ENCODE measurements around the gene PLLP. TPM values are rescaled to one million over a fixed set of nuclear protein-coding genes. Genes with fewer than 3 reads are reported as not detected.
A peak's percentile ranks its signal among the peaks of the same experiment; 100 is the strongest.

Gene PLLP
- total and polyA plus RNA-seq, 9 of the 15 experiments (the other 6 are each of a cell fraction or from before 2014, with no cell fraction given) = 0.09 to 0.96 (median 0.27) TPM

DNA sequence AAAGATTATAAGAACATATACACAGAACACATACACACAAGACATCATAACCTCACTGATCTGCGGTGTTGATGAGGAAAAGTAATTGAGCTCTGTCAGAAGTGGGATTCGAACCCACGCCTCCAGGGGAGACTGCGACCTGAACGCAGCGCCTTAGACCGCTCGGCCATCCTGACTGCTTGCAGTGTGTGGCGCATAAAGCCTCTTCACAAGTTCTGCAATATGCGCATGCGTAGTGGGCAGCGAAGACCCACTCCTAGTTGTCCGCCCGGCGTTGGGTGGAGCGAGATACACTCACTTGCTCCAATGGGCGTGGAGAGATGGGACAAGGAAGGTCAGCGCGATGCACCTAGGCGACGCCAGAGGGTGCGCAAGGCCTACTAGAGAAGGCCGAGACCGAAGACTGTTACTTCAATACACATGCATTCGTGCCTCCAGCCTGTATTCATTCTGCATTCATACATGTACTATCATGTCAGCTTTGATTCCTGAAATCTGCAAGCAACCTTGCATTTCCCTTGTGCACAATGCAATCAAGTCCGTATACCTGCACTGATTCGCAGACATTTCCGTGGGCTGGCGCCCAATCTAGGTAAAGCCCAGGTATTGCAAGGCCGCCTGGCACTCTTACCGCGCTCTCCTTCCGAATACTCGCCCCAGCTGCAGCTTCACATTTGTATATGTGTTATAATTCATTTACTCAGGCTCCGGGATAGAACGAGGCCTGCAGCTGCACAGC lies 16.1 kb upstream of the PLLP start (continued):
- TF ChIP-seq, protein P1, sequence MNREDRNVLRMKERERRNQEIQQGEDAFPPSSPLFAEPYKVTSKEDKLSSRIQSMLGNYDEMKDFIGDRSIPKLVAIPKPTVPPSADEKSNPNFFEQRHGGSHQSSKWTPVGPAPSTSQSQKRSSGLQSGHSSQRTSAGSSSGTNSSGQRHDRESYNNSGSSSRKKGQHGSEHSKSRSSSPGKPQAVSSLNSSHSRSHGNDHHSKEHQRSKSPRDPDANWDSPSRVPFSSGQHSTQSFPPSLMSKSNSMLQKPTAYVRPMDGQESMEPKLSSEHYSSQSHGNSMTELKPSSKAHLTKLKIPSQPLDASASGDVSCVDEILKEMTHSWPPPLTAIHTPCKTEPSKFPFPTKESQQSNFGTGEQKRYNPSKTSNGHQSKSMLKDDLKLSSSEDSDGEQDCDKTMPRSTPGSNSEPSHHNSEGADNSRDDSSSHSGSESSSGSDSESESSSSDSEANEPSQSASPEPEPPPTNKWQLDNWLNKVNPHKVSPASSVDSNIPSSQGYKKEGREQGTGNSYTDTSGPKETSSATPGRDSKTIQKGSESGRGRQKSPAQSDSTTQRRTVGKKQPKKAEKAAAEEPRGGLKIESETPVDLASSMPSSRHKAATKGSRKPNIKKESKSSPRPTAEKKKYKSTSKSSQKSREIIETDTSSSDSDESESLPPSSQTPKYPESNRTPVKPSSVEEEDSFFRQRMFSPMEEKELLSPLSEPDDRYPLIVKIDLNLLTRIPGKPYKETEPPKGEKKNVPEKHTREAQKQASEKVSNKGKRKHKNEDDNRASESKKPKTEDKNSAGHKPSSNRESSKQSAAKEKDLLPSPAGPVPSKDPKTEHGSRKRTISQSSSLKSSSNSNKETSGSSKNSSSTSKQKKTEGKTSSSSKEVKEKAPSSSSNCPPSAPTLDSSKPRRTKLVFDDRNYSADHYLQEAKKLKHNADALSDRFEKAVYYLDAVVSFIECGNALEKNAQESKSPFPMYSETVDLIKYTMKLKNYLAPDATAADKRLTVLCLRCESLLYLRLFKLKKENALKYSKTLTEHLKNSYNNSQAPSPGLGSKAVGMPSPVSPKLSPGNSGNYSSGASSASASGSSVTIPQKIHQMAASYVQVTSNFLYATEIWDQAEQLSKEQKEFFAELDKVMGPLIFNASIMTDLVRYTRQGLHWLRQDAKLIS (CRISPR knock-in tag; IDR thresholded peaks at IDR 0.05) = no peak
- TF ChIP-seq TAL1 (IDR thresholded peaks at IDR 0.05) (0 out of 2 replicates have a peak, but pooled peaks have one; percentile 11), RBM34 (IDR thresholded peaks at IDR 0.05; ENCODE audit: borderline replicate concordance, insufficient read depth, low read length) (no peak), CTBP1 (IDR thresholded peaks at IDR 0.05; ENCODE audit: borderline replicate concordance) (peak; percentile 90), ATF1 (CRISPR knock-in tag; IDR thresholded peaks at IDR 0.05) (no peak), ATF1 (tag; IDR thresholded peaks at IDR 0.05) (peak; percentile 86), HDGF (IDR thresholded peaks at IDR 0.05) (no peak), EWSR1 (IDR thresholded peaks at IDR 0.05; ENCODE audit: borderline replicate concordance, low read depth, partially characterized antibody) (no peak), GTF2A2 (tag; IDR thresholded peaks at IDR 0.05) (no peak), ZSCAN29 (IDR thresholded peaks at IDR 0.05) (peak; percentile 11; the same call in 1 of the 2 replicates), PML (IDR thresholded peaks at IDR 0.05; ENCODE audit: low read length) (no peak), KLF13 (tag; IDR thresholded peaks at IDR 0.05; ENCODE audit: borderline replicate concordance, low read depth) (peak; percentile 53), ETS2 (tag; IDR thresholded peaks at IDR 0.05; ENCODE audit: borderline replicate concordance, poor library complexity, severe bottlenecking) (no peak), ZNF121 (CRISPR knock-in tag; conservative IDR thresholded peaks at IDR 0.05) (no peak), ZNF445 (CRISPR knock-in tag; IDR thresholded peaks at IDR 0.05; ENCODE audit: low read depth) (no peak), GTF2E2 (tag; IDR thresholded peaks at IDR 0.05) (0 out of 2 replicates have a peak, but pooled peaks have one; percentile 50), ZNF586 (CRISPR knock-in tag; conservative IDR thresholded peaks at IDR 0.05) (no peak), CCAR2 (IDR thresholded peaks at IDR 0.05; ENCODE audit: low read depth, low read length) (no peak), MAFF (IDR thresholded peaks at IDR 0.05; ENCODE audit: low read length) (no peak), CBX3 (IDR thresholded peaks at IDR 0.05; ENCODE audit: borderline replicate concordance in 1 of 2, low read length in 2 of 2) (no peak; a peak in 1 of 3 replicates)
- TF ChIP-seq, protein P2, sequence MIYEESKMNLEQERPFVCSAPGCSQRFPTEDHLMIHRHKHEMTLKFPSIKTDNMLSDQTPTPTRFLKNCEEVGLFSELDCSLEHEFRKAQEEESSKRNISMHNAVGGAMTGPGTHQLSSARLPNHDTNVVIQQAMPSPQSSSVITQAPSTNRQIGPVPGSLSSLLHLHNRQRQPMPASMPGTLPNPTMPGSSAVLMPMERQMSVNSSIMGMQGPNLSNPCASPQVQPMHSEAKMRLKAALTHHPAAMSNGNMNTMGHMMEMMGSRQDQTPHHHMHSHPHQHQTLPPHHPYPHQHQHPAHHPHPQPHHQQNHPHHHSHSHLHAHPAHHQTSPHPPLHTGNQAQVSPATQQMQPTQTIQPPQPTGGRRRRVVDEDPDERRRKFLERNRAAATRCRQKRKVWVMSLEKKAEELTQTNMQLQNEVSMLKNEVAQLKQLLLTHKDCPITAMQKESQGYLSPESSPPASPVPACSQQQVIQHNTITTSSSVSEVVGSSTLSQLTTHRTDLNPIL (CRISPR knock-in tag; IDR thresholded peaks at IDR 0.05) = no peak
- TF ChIP-seq, protein P3, sequence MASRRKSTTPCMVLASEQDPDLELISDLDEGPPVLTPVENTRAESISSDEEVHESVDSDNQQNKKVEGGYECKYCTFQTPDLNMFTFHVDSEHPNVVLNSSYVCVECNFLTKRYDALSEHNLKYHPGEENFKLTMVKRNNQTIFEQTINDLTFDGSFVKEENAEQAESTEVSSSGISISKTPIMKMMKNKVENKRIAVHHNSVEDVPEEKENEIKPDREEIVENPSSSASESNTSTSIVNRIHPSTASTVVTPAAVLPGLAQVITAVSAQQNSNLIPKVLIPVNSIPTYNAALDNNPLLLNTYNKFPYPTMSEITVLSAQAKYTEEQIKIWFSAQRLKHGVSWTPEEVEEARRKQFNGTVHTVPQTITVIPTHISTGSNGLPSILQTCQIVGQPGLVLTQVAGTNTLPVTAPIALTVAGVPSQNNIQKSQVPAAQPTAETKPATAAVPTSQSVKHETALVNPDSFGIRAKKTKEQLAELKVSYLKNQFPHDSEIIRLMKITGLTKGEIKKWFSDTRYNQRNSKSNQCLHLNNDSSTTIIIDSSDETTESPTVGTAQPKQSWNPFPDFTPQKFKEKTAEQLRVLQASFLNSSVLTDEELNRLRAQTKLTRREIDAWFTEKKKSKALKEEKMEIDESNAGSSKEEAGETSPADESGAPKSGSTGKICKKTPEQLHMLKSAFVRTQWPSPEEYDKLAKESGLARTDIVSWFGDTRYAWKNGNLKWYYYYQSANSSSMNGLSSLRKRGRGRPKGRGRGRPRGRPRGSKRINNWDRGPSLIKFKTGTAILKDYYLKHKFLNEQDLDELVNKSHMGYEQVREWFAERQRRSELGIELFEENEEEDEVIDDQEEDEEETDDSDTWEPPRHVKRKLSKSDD (conservative IDR thresholded peaks at IDR 0.05; ENCODE audit: low read length) = no peak; the same call in 1 of the 2 replicates

Measured in K562 (cell line).